ENCODE results near the gene ILDR2.

- TF ChIP-seq CTCF (IDR thresholded peaks at IDR 0.05 in 8 of 11, conservative IDR thresholded peaks at IDR 0.05 in 3 of 11), result no peak
- TF ChIP-seq POLR2AphosphoS5 (IDR thresholded peaks at IDR 0.05), result no peak
- TF ChIP-seq POLR2A (IDR thresholded peaks at IDR 0.05), result no peak
Measured at GRCh38 chr1:167011560-167012191, 36.3 kb upstream of the ILDR2 start.
